H1 (cell line): Measurements from ENCODE around the gene CCS. TPM values are rescaled to one million over a fixed set of nuclear protein-coding genes. Genes with fewer than 3 reads are reported as not detected.

ENCODE experiments used
- CTBP2 ChIP-seq: IDR thresholded peaks from 2 replicates; pipeline ENCODE4 v1.7.0; 2011; ENCODE audit warnings: borderline replicate concordance, mild to moderate bottlenecking, moderate library complexity, mixed read lengths, low read length; ENCODE audit not compliant: insufficient read depth, insufficient read length
- E2F6 ChIP-seq: IDR thresholded peaks from 2 replicates; pipeline ENCODE4 v1.6.1; 2012; ENCODE audit warnings: inconsistent platforms
- EP300 ChIP-seq, 2 experiments: IDR thresholded peaks; 1 replicate in 1 of 2; 2 replicates in 1 of 2; pipeline ENCODE4 v1.6.1; 2011 to 2012; ENCODE audit warnings: low read depth in 2 of 2, low read length in 2 of 2, mild to moderate bottlenecking in 2 of 2, borderline replicate concordance in 1 of 2, inconsistent platforms in 1 of 2, moderate library complexity in 1 of 2
- KDM1A ChIP-seq: fragments of 200-600, 300-600 bp; sonication (generic); IDR thresholded peaks from 2 replicates; pipeline ENCODE4 v1.7.1; 2016; ENCODE audit warnings: mild to moderate bottlenecking, low read length, borderline replicate concordance
- KDM4A ChIP-seq: IDR thresholded peaks from one replicate; pipeline ENCODE4 v1.7.1; 2012; ENCODE audit warnings: low read depth, mild to moderate bottlenecking, moderate library complexity, low read length, inconsistent platforms; ENCODE audit not compliant: severe bottlenecking
- RNF2 ChIP-seq: fragments of 200-900, 300-1000 bp; sonication (generic); IDR thresholded peaks from 2 replicates; pipeline ENCODE4 v1.7.1; 2016; ENCODE audit warnings: borderline replicate concordance, low read depth, mild to moderate bottlenecking, antibody characterized with exemption, low read length; ENCODE audit not compliant: poor library complexity, severe bottlenecking; ENCODE audit errors: missing control alignments
- SIX5 ChIP-seq: IDR thresholded peaks from 2 replicates; pipeline ENCODE4 v1.6.1; 2011; ENCODE audit warnings: mild to moderate bottlenecking, low read depth, low read length
- SP4 ChIP-seq: IDR thresholded peaks from 2 replicates; pipeline ENCODE4 v1.6.1; 2012; ENCODE audit warnings: low read length, inconsistent platforms
- SRF ChIP-seq: IDR thresholded peaks from 2 replicates; pipeline ENCODE4 v1.6.1; 2011; ENCODE audit warnings: mild to moderate bottlenecking, low read depth, low read length, moderate library complexity
- SUZ12 ChIP-seq: fragments of 200-600 bp; sonication (generic); IDR thresholded peaks from 2 replicates; pipeline ENCODE4 v1.6.1; 2012; ENCODE audit warnings: mild to moderate bottlenecking, inconsistent platforms, low read length, moderate library complexity, mixed read lengths
- TBP ChIP-seq: IDR thresholded peaks from 2 replicates; pipeline ENCODE4 v1.6.1; 2011; ENCODE audit warnings: low read depth, low read length, improper control_type of control experiment
- TCF12 ChIP-seq: IDR thresholded peaks from 2 replicates; pipeline ENCODE4 v1.6.1; 2011; ENCODE audit warnings: low read depth, mild to moderate bottlenecking, low read length
- TEAD4 ChIP-seq: IDR thresholded peaks from 2 replicates; pipeline ENCODE4 v1.6.1; 2012; ENCODE audit warnings: low read depth, low read length, inconsistent platforms, mixed read lengths
- polyA plus RNA-seq, 7 experiments: library from polyadenylated mRNA; depleted of rRNA in 3 of 7; stranded (reverse) in 5 of 7; unstranded in 2 of 7; fragments of >200 nt in 5 of 7; fragments of 200-250 nt in 2 of 7; gene quantifications; 1 replicate in 5 of 7; 2 replicates in 1 of 7; 4 replicates in 1 of 7; pipeline versions ENCODE4 v1.2.1 to v1.2.3, GENCODE V29; 2011 to 2013; ENCODE audit warnings: missing spikeins in 2 of 7, mixed read lengths in 2 of 7
- total RNA-seq: library from RNA; stranded (reverse); fragmentation: NEBNext Ultra II Directional; extraction: Animal tissue kit (Norgen Biotek cat#: 25700); gene quantifications from 2 replicates; pipeline ENCODE4 v1.2.1, GENCODE V29; 2021
- TF ChIP-seq, protein P1 (sequence below): IDR thresholded peaks from 2 replicates; pipeline ENCODE4 v1.6.1; 2012; ENCODE audit warnings: inconsistent platforms

Gene CCS
- total and polyA plus RNA-seq, 2 of the 8 experiments (the other 6 are each of a cell fraction or from before 2014, with no cell fraction given): 37.1 to 37.7 TPM

- peak; percentile 44; the same call in 1 of the 2 replicates for TF ChIP-seq E2F6
- no peak for TF ChIP-seq SP4
- TF ChIP-seq CTBP2: no peak
- TF ChIP-seq TCF12: no peak
- no peak for TF ChIP-seq RNF2
- 0 out of 2 replicates have a peak, but pooled peaks have one; percentile 9 for TF ChIP-seq TBP
- TF ChIP-seq TEAD4: peak; percentile 84
- TF ChIP-seq, protein P1, sequence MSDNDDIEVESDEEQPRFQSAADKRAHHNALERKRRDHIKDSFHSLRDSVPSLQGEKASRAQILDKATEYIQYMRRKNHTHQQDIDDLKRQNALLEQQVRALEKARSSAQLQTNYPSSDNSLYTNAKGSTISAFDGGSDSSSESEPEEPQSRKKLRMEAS: peak; percentile 73
- TF ChIP-seq EP300 (IDR thresholded peaks at IDR 0.05; ENCODE audit: borderline replicate concordance in 1 of 2, low read depth in 2 of 2, low read length in 2 of 2): 0 out of 3 replicates have a peak, but pooled peaks of 1 of the 2 experiments have one; percentile 26
- TF ChIP-seq SIX5: no peak
- TF ChIP-seq KDM1A: no peak
- no peak for TF ChIP-seq SUZ12
- no peak for TF ChIP-seq KDM4A
- TF ChIP-seq SRF: no peak
Observed at GRCh38 chr11:66579017-66579606, 13.9 kb upstream of the CCS start (continued).
